Lower leg skin (tissue), 4 donors: ENCODE results near the gene PIM2. TPM values are rescaled to one million over a fixed set of nuclear protein-coding genes. Genes with fewer than 3 reads are reported as not detected.

ENCODE experiments used
- DNase-seq, 2 donors: peaks; one replicate each; pipeline ENCODE4 v3.0.0-alpha.2; 2019; ENCODE audit warnings: low spot score in 2 of 2
- H3K4me3 ChIP-seq: fragments of 200-600 bp; sonication (generic); 2 replicates; pipeline ENCODE4 v1.5.1; 2017; ENCODE audit warnings: mild to moderate bottlenecking, low read depth; ENCODE audit not compliant: poor library complexity, severe bottlenecking
- CTCF ChIP-seq, 3 donors: fragments of 450-650 bp; IDR thresholded peaks; one replicate each; pipeline ENCODE4 v1.5.1; 2016; ENCODE audit warnings: antibody characterized with exemption in 3 of 3, mild to moderate bottlenecking in 3 of 3, moderate library complexity in 2 of 3
- POLR2A ChIP-seq, 2 donors: fragments of 450-650 bp; IDR thresholded peaks; one replicate each; pipeline ENCODE4 v1.6.1; 2016 to 2017; ENCODE audit warnings: antibody characterized with exemption in 2 of 2, mild to moderate bottlenecking in 1 of 2, moderate library complexity in 1 of 2
- WGBS, 2 donors: methylation state at CpG; one replicate each; pipeline ENCODE4 v1.1.5; 2018; 5-methylcytosine and 5-hydroxymethylcytosine counted together
- intact Hi-C: fragments of 100-400 bp; cut with DNase I; formaldehyde crosslinking; loops from one replicate; pipeline ENCODE4 v1.15.0; 2023; ENCODE audit warnings: low total_unique reads
- total RNA-seq, 4 donors: library from RNA; depleted of rRNA; stranded (reverse); fragments of >200 nt; gene quantifications; one replicate each; pipeline ENCODE4 v1.1.0, GENCODE V29; 2016

Gene PIM2
- total RNA-seq, 4 donors from 2014 or later = 5.2 to 10.3 (median 8.3) TPM

- intact Hi-C loops = no loop called here
- no peak overlapping the region for H3K4me3 ChIP-seq
- no peak for DNase-seq
- 69 to 94% methylated on average over 1 of the region's 1 CpG for WGBS, 2 donors
- no peak for TF ChIP-seq POLR2A (IDR thresholded peaks at IDR 0.05)
- no peak for TF ChIP-seq CTCF (IDR thresholded peaks at IDR 0.05)
Measured at GRCh38 chrX:48938721-48939425, 20.0 kb upstream of the PIM2 start.

- 36 to 37% methylated on average over 9 of the region's 9 CpGs for WGBS, 2 donors
- H3K4me3 ChIP-seq = no peak overlapping the region
- peak; percentile 20 to 91 for DNase-seq
- intact Hi-C loops = no loop called here
- TF ChIP-seq POLR2A (IDR thresholded peaks at IDR 0.05) (no peak), CTCF (IDR thresholded peaks at IDR 0.05) (no peak)
Measured at GRCh38 chrX:48937054-48937907, 18.5 kb upstream of the PIM2 start.

- no peak for TF ChIP-seq POLR2A (IDR thresholded peaks at IDR 0.05)
- no peak for TF ChIP-seq CTCF (IDR thresholded peaks at IDR 0.05)
- intact Hi-C loops = no loop called here
- no peak overlapping the region for H3K4me3 ChIP-seq
- WGBS, 2 donors = 92 to 96% methylated on average over 7 to 8 of the region's 8 CpGs
- DNase-seq = no peak
Measured at GRCh38 chrX:48936429-48937053, 17.7 kb upstream of the PIM2 start.

- H3K4me3 ChIP-seq = no peak overlapping the region
- 85 to 88% methylated on average over 1 of the region's 1 CpG for WGBS, 2 donors
- intact Hi-C loops = no loop called here
- DNase-seq = no peak
- TF ChIP-seq POLR2A (IDR thresholded peaks at IDR 0.05) = no peak
- TF ChIP-seq CTCF (IDR thresholded peaks at IDR 0.05) = no peak
Measured at GRCh38 chrX:48935301-48935670, 16.5 kb upstream of the PIM2 start.

GRCh38 chrX:48934581-48935300, 15.9 kb upstream of the PIM2 start:
- no peak for DNase-seq
- no peak for TF ChIP-seq POLR2A (IDR thresholded peaks at IDR 0.05)
- TF ChIP-seq CTCF (IDR thresholded peaks at IDR 0.05) = no peak
- intact Hi-C loops = no loop called here
- WGBS, 2 donors = 76 to 79% methylated on average over 5 to 7 of the region's 7 CpGs
- no peak overlapping the region for H3K4me3 ChIP-seq
